ENCODE results near the gene E4F1.
"Not testable (repeated sequence)": the region's sequence is repeated elsewhere in the genome, so short reads cannot be mapped to it uniquely, and the experiment has no call there.

The E4F1 gene

GRCh38 chr16:2190002-2190658 lies 33.3 kb upstream of the E4F1 start:
- DNase-seq = no peak

GRCh38 chr16:2190659-2191445 lies 32.5 kb upstream of the E4F1 start:
- DNase-seq = no peak

- no peak for DNase-seq
Observed at GRCh38 chr16:2191446-2191706, 32.0 kb upstream of the E4F1 start.

- DNase-seq = no peak
Observed at GRCh38 chr16:2194166-2194834, 29.1 kb upstream of the E4F1 start.

GRCh38 chr16:2194852-2195321 lies 28.5 kb upstream of the E4F1 start:
- DNase-seq = no peak

- no peak for DNase-seq
Observed at GRCh38 chr16:2195322-2196161, 27.8 kb upstream of the E4F1 start.

GRCh38 chr16:2196162-2196980 lies 27.0 kb upstream of the E4F1 start, which contains the start of gene CASKIN1:
Gene CASKIN1, minus strand, starts transcription at chr16:2196605. Its CDS starts 173 bp downstream, at chr16:2196432.
- DNase-seq = no peak

- no peak for DNase-seq
Observed at GRCh38 chr16:2196981-2197511, 26.3 kb upstream of the E4F1 start.

GRCh38 chr16:2197765-2198164 lies 25.6 kb upstream of the E4F1 start:
- no peak for DNase-seq

GRCh38 chr16:2198283-2198682 lies 25.1 kb upstream of the E4F1 start:
- no peak for DNase-seq

- no peak for DNase-seq
Observed at GRCh38 chr16:2199095-2199494, 24.3 kb upstream of the E4F1 start.

- DNase-seq = no peak
Observed at GRCh38 chr16:2199621-2200139, 23.7 kb upstream of the E4F1 start.

- DNase-seq = no peak
Observed at GRCh38 chr16:2200313-2200712, 23.1 kb upstream of the E4F1 start.

GRCh38 chr16:2203119-2203688 lies 20.2 kb upstream of the E4F1 start:
- not testable (repeated sequence) for DNase-seq

GRCh38 chr16:2204416-2205103 lies 18.8 kb upstream of the E4F1 start:
- DNase-seq = no peak

GRCh38 chr16:2205104-2205966 lies 18.1 kb upstream of the E4F1 start, which contains the start of gene MLST8:
Gene MLST8, plus strand, starts transcription at chr16:2205454. Its CDS starts 632 bp downstream, at chr16:2206086.
- DNase-seq = no peak

GRCh38 chr16:2205967-2206313 lies 17.5 kb upstream of the E4F1 start:
- DNase-seq = no peak

GRCh38 chr16:2206420-2206779 lies 17.0 kb upstream of the E4F1 start:
- DNase-seq = no peak

GRCh38 chr16:2206780-2207433 lies 16.5 kb upstream of the E4F1 start:
- DNase-seq = no peak

Measured in NCI-H1436 treated with DMSO at 0.1 percent for 48 hours (cell line).